HCT116 (cell line): Measurements from ENCODE around the gene AQP1. TPM values are rescaled to one million over a fixed set of nuclear protein-coding genes. Genes with fewer than 3 reads are reported as not detected.
A peak's percentile ranks its signal among the peaks of the same experiment; 100 is the strongest.

ENCODE experiments used
- ATAC-seq: fragments of 200-7000 bp; cut with Tn5 transposase; 2 replicates; pipeline ENCODE4 v1.9.1; 2020; ENCODE audit warnings: mild to moderate bottlenecking, moderate library complexity
- BruUV-seq: library from RNA; stranded (reverse); fragments of 400-500 nt; replicated peaks from 2 replicates; lab custom pipeline; 2021; lab: Mats Ljungman, UMichigan
- CTCF ChIA-PET: fragments of 300-600 bp; sonication (Branson Sonifier 250); formaldehyde crosslinking; loops from one replicate; lab custom pipeline; 2021; ENCODE audit warnings: antibody characterized with exemption; lab: Charles Lee
- POLR2A ChIA-PET: fragments of 300-600, 350-600 bp; sonication (Branson Sonifier 250); formaldehyde crosslinking; loops from one replicate; lab custom pipeline; 2021; ENCODE audit warnings: antibody characterized with exemption; lab: Charles Lee
- RAD21 ChIA-PET, 2 experiments: fragments of 300-600 bp; sonication (Branson Sonifier 250); formaldehyde crosslinking; loops; one replicate each; lab custom pipeline; 2023; ENCODE audit warnings: low total read pairs in 2 of 2; ENCODE audit not compliant: uncharacterized antibody in 2 of 2, unreplicated experiment in 2 of 2, low non-redundant PET in 1 of 2; lab: Charles Lee
- DNase-seq: peaks from one replicate; pipeline ENCODE4 v3.0.0-alpha.2; 2010; ENCODE audit warnings: low read depth, low spot score
- H2AFZ ChIP-seq: fragments of 200-600 bp; shearing (Covaris generic), sonication (generic); 2 replicates; pipeline ENCODE4 v1.6.1; 2017; ENCODE audit warnings: low read depth, mixed run types, mixed read lengths, antibody characterized with exemption, low read length; ENCODE audit not compliant: poor library complexity, severe bottlenecking
- H3K27ac ChIP-seq: 2 replicates; pipeline ENCODE4 v1.5.1; 2012; ENCODE audit warnings: low read depth, low read length
- H3K27me3 ChIP-seq: fragments of 200-600 bp; sonication (generic); 2 replicates; pipeline ENCODE4 v1.6.1; 2016; ENCODE audit warnings: mixed run types, low read length, mixed read lengths; ENCODE audit not compliant: insufficient read depth
- H3K36me3 ChIP-seq, 2 experiments: fragments of 200-500 bp in 1 of 2; fragments of 200-600 bp in 1 of 2; sonication (Bioruptor generic) in 1 of 2; sonication (generic) in 1 of 2; 2 replicates each; pipeline versions ENCODE4 v1.5.1 to v1.6.1; 2014 to 2016; ENCODE audit warnings: low read length in 2 of 2, inconsistent platforms in 1 of 2, mixed read lengths in 1 of 2, mixed run types in 1 of 2; ENCODE audit not compliant: insufficient read depth in 2 of 2, control insufficient read depth in 1 of 2
- H3K4me1 ChIP-seq, 2 experiments: fragments of 200-600 bp in 1 of 2; sonication (generic) in 1 of 2; 2 replicates each; pipeline versions ENCODE4 v1.5.1 to v1.6.1; 2012 to 2017; ENCODE audit warnings: low read length in 2 of 2, inconsistent platforms in 1 of 2, mild to moderate bottlenecking in 1 of 2, mixed read lengths in 1 of 2, mixed run types in 1 of 2, moderate library complexity in 1 of 2; ENCODE audit not compliant: insufficient read depth in 2 of 2, control insufficient read depth in 1 of 2
- H3K4me2 ChIP-seq: fragments of 200-600 bp; sonication (generic); 2 replicates; pipeline ENCODE4 v1.6.1; 2017; ENCODE audit warnings: mixed run types, low read length, mixed read lengths
- H3K4me3 ChIP-seq, 2 experiments: fragments of 200-600 bp in 1 of 2; sonication (generic) in 1 of 2; replicated peaks in 1 of 2; 2 replicates each; pipeline ENCODE4 v1.5.1; 2011 to 2016; ENCODE audit warnings: low read length in 2 of 2, control low read depth in 1 of 2, low read depth in 1 of 2, mild to moderate bottlenecking in 1 of 2, mixed read lengths in 1 of 2, mixed run types in 1 of 2
- H3K79me2 ChIP-seq: fragments of 200-600 bp; sonication (generic); 2 replicates; pipeline ENCODE4 v1.6.1; 2017; ENCODE audit warnings: mild to moderate bottlenecking, mixed run types, low read length, moderate library complexity, mixed read lengths; ENCODE audit not compliant: insufficient read depth
- H3K9ac ChIP-seq: fragments of 200-600 bp; sonication (generic); 2 replicates; pipeline ENCODE4 v1.6.1; 2016; ENCODE audit warnings: low read length, mixed read lengths
- H3K9me2 ChIP-seq: fragments of 200-600 bp; sonication (generic), shearing (Covaris generic); 2 replicates; pipeline ENCODE4 v1.6.1; 2017; ENCODE audit warnings: mixed run types, mild to moderate bottlenecking, moderate library complexity; ENCODE audit not compliant: insufficient read depth
- H3K9me3 ChIP-seq, 2 experiments: fragments of 200-500 bp in 1 of 2; fragments of 200-600 bp in 1 of 2; sonication (Bioruptor generic) in 1 of 2; sonication (generic) in 1 of 2; 2 replicates each; pipeline ENCODE4 v1.6.1; 2014 to 2017; ENCODE audit warnings: low read length in 2 of 2, mixed read lengths in 2 of 2, inconsistent platforms in 1 of 2, low read depth in 1 of 2, mild to moderate bottlenecking in 1 of 2, mixed run types in 1 of 2, moderate library complexity in 1 of 2; ENCODE audit not compliant: control insufficient read depth in 1 of 2, insufficient read depth in 1 of 2
- H4K20me1 ChIP-seq: fragments of 200-600 bp; sonication (generic), shearing (Covaris generic); 2 replicates; pipeline ENCODE4 v1.6.1; 2017; ENCODE audit warnings: mixed run types, mild to moderate bottlenecking, moderate library complexity; ENCODE audit not compliant: insufficient read depth
- FOSL1 ChIP-seq: IDR thresholded peaks from 2 replicates; pipeline ENCODE4 v1.6.1; 2012; ENCODE audit warnings: low read depth
- REST ChIP-seq: IDR thresholded peaks from 2 replicates; pipeline ENCODE4 v1.6.1; 2012; ENCODE audit warnings: low read depth
- SIN3A ChIP-seq: IDR thresholded peaks from 2 replicates; pipeline ENCODE4 v1.6.1; 2012; ENCODE audit warnings: low read depth
- SP1 ChIP-seq: IDR thresholded peaks from 2 replicates; pipeline ENCODE4 v1.6.1; 2012; ENCODE audit warnings: low read depth
- ZFX ChIP-seq: fragments of 450-650 bp; IDR thresholded peaks from 2 replicates; pipeline ENCODE4 v1.6.1; 2017
- intact Hi-C: fragments of 100-400 bp; cut with micrococcal nuclease; formaldehyde crosslinking; loops from 2 replicates; pipeline ENCODE4 v1.10.0; 2022
- total RNA-seq: library from RNA; stranded (reverse); gene quantifications from one replicate; pipeline ENCODE4 v1.2.1, GENCODE V29; 2021; ENCODE audit not compliant: unreplicated experiment

AQP1 gene
- total RNA-seq, 1 experiment from 2014 or later: 2.0 TPM

DNA sequence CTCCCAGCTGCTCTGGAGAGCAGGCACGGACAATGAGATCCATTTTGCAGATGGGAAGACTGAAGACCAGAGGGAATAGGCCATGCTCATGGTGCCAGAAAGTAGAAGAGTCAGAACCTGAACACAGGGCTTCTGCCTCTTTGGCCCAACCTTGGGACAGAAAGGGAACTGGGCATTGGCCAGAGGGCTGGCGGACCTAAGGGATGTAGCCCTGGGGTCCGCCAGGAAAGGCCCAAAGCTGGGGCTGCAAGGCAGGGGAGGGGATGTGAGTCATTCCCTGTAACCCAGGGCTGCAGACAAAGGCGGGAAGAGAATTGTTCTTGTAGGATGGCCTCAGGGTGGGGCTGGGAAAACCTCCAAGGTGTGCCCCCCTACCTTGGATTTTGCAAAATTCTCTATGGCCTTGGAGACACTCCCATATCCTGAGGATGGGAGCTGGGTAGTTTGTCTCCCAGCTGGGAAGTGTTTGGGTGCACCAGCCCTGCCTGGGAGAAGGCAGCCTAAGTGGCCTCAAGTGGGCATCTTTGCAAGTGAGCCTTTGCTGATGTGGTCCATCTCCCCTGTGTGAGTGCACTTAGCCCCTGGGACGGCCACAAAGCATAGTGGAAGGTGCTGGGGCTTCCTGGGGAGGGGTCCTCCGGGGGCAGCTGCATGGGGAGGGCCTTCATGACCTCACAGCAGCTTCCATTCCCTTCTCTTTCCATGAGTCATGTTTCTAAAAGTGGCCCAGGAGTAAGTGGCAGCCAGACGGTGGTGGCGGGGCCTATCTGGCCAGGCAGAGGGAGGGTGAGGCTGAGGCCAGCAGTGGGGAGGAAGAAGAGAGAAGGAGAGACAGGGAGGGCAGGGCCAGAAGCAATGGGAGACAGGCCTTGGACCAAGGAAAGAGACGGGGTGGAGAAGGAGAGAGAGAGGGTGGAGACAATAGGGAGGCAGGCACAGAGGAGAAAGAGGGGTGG is 9.2 kb downstream of the AQP1 start:
- POLR2A ChIA-PET: no interaction called here
- Histone ChIP-seq H3K27ac (no peak overlapping the region), H3K4me2 (peak overlapping the region; percentile 71), H3K79me2 (no peaks in the 10 kb centered on the region), H3K9me2 (no peaks in the 10 kb centered on the region), H3K36me3 (no peaks in the 10 kb centered on the region), H3K27me3 (no peaks in the 10 kb centered on the region), H3K4me3 (peak overlapping the region in 1 of 2 experiments; percentile 28; a peak in 1 of 4 replicates), H3K9ac (0 out of 2 replicates have a peak overlapping the region, but pooled peaks have one; percentile 9), H4K20me1 (no peaks in the 10 kb centered on the region), H3K9me3 (no peaks in the 10 kb centered on the region), H2AFZ (no peak overlapping the region), H3K4me1 (peaks cover 8 to 25% of the 10 kb centered on the region in 2 experiments)
- CTCF ChIA-PET: no interaction called here
- RAD21 ChIA-PET: no interaction called here
- no TSS peak for BruUV-seq
- intact Hi-C loops: no loop called here
- TF ChIP-seq ZFX (no peak), SIN3A (no peak), SP1 (no peak), REST (no peak), FOSL1 (peak; percentile 30; the same call in 1 of the 2 replicates)
- peak; percentile 72 for ATAC-seq
- DNase-seq: no peak
